Fibroblast of the aortic adventitia (primary cell): Measurements from ENCODE around the gene CFL1. TPM values are rescaled to one million over a fixed set of nuclear protein-coding genes. Genes with fewer than 3 reads are reported as not detected.

Experiments
- DNase-seq: peaks from one replicate; pipeline ENCODE4 v3.0.0-alpha.2; 2010; ENCODE audit warnings: low read depth
- H3K4me3 ChIP-seq: 2 replicates; pipeline ENCODE4 v1.5.1; 2011; ENCODE audit warnings: low read depth, mild to moderate bottlenecking, control low read depth, low read length, moderate library complexity
- total RNA-seq: library from RNA; depleted of rRNA; stranded (reverse); fragments of >200 nt; gene quantifications from 2 replicates; pipeline ENCODE4 v1.2.3, GENCODE V29; 2012; ENCODE audit warnings: low replicate concordance
- TF ChIP-seq, protein P1 (sequence below): IDR thresholded peaks from 2 replicates; pipeline ENCODE4 v1.5.1; 2011; ENCODE audit warnings: mild to moderate bottlenecking, low read length, control low read depth, inconsistent platforms; ENCODE audit not compliant: insufficient read depth

The CFL1 gene
- total RNA-seq, 1 donor: 713 TPM

DNA sequence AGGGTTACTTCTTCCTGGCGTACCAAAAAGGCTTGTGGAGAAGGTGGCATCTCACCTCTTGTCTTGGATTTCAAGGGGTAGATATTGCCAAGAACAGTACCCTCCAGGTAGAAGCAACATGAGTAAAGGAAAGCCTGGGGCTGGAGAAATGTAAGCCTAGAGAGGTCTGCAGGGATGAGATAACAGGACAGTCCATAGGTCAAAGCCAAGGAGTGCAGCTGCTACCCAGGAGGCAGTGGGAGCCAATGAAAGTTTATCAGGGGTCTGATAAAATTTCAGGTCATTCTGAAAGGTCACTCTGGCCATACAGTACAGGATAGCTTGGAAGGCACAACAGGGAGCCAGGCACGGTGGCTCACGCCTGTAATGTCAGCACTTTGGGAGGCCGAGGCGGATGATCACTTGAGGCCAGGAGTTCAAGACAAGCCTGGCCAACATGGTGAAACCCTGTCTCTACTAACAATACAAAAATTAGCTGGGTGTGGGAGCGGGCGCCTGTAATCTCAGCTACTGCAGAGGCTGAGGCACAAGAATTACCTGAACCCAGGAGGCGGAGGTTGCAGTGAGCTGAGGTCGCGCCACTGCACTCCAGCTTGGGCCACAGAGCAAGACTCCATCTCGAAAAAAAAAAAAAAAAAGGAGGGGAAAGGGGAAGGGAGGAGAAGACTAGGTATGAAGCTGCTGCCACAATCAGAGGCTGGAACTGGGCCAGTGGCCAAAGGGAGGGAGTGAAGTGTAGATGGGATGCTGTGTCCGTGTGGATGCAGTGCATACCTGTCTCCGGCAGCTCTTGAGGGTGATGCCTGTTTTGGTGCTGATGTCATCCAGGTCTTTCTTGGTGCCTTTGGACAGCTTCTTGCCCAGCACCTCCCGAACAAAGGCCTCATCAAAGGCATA lies 29.1 kb upstream of the CFL1 start:
- TF ChIP-seq, protein P1, sequence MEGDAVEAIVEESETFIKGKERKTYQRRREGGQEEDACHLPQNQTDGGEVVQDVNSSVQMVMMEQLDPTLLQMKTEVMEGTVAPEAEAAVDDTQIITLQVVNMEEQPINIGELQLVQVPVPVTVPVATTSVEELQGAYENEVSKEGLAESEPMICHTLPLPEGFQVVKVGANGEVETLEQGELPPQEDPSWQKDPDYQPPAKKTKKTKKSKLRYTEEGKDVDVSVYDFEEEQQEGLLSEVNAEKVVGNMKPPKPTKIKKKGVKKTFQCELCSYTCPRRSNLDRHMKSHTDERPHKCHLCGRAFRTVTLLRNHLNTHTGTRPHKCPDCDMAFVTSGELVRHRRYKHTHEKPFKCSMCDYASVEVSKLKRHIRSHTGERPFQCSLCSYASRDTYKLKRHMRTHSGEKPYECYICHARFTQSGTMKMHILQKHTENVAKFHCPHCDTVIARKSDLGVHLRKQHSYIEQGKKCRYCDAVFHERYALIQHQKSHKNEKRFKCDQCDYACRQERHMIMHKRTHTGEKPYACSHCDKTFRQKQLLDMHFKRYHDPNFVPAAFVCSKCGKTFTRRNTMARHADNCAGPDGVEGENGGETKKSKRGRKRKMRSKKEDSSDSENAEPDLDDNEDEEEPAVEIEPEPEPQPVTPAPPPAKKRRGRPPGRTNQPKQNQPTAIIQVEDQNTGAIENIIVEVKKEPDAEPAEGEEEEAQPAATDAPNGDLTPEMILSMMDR: no peak
- no peak for DNase-seq
- peak overlapping the region; percentile 87 for H3K4me3 ChIP-seq

DNA sequence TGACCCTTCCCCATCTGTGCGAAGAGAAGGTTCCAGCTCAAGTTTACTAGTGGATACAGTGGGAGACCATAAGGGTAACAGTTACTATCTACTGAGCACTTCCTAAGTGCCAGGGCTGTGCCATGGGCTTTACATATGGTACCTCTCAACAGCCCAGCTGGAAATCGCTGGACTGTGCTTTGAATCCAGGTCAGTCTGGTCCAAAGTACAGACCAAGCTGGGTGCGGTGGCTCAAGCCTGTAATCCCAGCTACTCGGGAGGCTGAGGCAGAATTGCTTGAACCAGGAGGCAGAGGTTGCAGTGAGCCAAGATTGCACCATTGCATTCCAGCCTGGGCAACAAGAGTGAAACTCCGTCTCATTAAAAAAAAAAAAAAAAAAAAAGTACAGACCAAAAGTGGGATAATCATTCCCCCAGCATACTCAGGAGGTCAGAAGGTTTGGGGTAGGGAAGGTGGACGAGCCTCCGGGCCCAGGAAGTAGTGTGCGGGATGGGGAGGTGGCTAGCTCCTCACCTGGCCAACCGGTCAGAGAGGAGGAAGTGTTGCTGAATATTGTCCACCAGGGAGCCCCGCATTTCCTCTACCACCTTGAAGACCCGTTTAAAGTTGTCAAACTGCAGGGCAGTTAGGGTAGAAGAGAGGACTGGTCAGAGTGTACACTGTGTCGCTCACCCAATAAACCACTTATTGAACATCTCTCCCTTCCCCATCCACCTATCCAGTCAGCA lies 28.0 kb upstream of the CFL1 start:
- no peak for DNase-seq
- H3K4me3 ChIP-seq: no peak overlapping the region
- TF ChIP-seq, protein P1: no peak

DNA sequence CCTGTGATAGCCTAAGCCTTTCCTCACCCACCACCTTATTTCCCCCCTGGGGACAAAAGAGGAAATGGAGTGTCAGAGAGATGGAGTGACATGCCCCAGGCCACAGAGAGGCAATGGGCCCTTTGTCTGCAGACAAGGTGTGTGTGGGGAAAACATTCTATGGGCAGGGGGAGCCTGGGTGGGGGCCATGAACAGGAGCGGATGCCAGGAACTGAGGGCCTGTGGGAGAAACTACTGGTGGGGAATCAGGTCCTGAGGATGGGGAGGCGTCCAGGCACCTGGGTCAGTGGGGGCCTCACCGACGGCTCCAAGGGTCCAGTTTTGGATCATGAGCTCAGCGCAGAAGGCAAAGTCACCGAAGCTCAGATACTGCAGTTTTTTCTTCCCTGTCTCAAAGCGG lies 27.3 kb upstream of the CFL1 start:
- TF ChIP-seq, protein P1: no peak
- no peak overlapping the region for H3K4me3 ChIP-seq
- DNase-seq: no peak

DNA sequence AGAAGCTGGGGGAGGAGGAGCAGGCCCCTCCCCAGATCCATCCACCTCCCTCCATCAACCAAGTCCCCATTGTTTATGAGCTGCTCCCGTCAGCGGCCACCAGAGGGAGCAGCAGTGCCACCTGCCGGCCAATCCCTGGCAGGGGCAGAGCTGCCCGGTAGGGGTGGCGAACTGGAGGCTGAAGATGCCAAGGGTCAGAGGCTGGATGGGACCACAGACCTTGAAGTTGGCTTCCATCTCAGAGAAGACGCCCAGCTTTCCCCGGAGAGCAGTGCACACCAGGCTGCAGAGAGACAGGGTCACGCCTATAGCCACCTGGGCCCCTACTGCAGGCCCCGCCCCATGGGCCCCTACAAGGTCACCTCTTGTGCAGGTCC lies 26.7 kb upstream of the CFL1 start:
- peak; percentile 73 for DNase-seq
- TF ChIP-seq, protein P1: peak; percentile 99
- H3K4me3 ChIP-seq: no peak overlapping the region

DNA sequence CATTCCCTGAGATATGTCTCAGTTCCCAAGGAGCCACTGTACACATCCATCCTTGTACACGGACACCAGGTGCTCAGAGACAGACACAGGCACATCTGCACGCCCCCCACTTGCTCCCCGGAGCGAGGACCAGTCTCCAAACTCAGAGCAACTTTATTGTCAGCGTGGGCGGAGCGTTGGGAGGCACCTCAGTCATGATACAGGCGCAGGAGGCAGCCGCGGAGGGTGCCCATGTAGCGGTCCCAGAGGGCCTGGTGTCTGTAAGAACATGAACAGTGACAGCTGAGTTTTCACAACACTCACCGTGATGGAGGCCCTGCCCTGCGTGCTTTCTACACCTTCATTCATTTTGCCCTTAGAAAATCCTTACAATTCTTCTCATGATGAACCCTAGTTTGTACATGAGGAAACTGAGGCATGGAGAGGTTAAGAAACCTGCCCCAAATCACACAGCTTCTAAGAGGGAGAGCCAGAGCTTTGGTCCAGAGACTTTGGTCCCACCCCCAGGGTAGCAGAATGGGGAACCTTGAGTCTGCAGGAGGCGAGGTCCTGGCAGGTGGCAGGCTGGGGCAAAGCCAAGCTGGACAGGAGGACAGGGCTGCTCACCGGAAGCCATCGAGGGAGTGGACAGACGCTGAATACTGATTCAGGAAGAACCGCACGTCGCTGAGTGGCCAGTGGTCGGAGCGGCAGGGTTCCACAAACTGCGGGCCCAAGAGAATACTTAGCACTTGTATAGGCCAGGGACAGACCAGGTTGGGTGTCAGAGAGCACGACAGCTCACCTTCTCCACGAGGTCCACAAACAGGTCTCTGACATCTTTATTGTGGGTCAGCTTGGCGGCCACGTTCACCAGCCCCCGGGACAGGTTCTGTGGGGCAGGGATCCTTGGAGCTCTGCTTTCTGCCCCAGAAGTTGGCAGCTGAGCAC lies 26.1 kb upstream of the CFL1 start:
- TF ChIP-seq, protein P1: no peak
- H3K4me3 ChIP-seq: no peak overlapping the region
- DNase-seq: no peak

DNA sequence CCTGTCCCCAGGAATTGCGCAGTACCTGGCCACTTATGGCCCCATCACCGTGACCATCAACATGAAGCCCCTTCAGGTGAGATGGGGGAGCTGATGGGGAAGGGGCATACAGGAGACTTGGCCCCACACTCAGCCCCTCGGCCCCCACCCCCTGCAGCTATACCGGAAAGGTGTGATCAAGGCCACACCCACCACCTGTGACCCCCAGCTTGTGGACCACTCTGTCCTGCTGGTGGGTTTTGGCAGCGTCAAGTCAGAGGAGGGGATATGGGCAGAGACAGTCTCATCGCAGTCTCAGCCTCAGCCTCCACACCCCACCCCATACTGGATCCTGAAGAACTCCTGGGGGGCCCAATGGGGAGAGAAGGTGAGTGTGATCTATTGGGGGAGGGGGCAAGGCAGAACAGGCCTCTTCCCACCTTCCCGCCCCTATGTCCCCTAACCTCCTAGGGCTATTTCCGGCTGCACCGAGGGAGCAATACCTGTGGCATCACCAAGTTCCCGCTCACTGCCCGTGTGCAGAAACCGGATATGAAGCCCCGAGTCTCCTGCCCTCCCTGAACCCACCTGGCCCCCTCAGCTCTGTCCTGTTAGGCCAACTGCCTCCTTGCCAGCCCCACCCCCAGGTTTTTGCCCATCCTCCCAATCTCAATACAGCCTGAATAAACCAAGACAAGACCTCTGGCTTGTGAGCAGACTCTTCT lies 25.2 kb upstream of the CFL1 start:
- TF ChIP-seq, protein P1: no peak
- no peak overlapping the region for H3K4me3 ChIP-seq
- no peak for DNase-seq
